ENCODE data around the gene MUC3A.
"Not testable (repeated sequence)": the region's sequence is repeated elsewhere in the genome, so short reads cannot be mapped to it uniquely, and the experiment has no call there.

The MUC3A gene

GRCh38 chr7:100923616-100924015, 25.7 kb upstream of the MUC3A start:
- not testable (repeated sequence) for H3K23ac ChIP-seq (ENCODE audit: low read depth, low read length, poor library complexity); H3K36me3 ChIP-seq (replicated peaks in 1 of 2; ENCODE audit: control insufficient read depth in 2 of 2, insufficient read depth in 2 of 2, low read length in 2 of 2)
- WGBS, 2 donors (ENCODE audit: extremely low coverage in 2 of 2, insufficient read length in 2 of 2, insufficient replicate concordance in 1 of 2), result no CpG with 5 or more reads among the region's 4 CpGs

GRCh38 chr7:100929808-100930174, 19.5 kb upstream of the MUC3A start:
- Histone ChIP-seq H3K4me2 (ENCODE audit: insufficient read depth, low read length, poor library complexity, severe bottlenecking) (no peak overlapping the region), H2BK12ac (ENCODE audit: low read length) (no peak overlapping the region), H4K8ac (ENCODE audit: low read depth, low read length) (no peak overlapping the region), H2BK120ac (ENCODE audit: low read depth, low read length) (no peak overlapping the region), H3K4me1 (ENCODE audit: control insufficient read depth in 2 of 2, insufficient read depth in 1 of 2, low read depth in 1 of 2, low read length in 2 of 2) (no peaks in the 10 kb centered on the region), H3K9ac (ENCODE audit: low read depth, low read length, poor library complexity) (no peak overlapping the region), H3K4ac (ENCODE audit: low read length) (no peak overlapping the region), H3K79me1 (ENCODE audit: low read depth, low read length) (no peaks in the 10 kb centered on the region), H2AK5ac (ENCODE audit: low read depth, low read length) (no peak overlapping the region), H3K27ac (replicated peaks; ENCODE audit: low read length) (no peak overlapping the region), H3K14ac (ENCODE audit: low read length) (no peak overlapping the region), H3K9me3 (replicated peaks in 1 of 2; ENCODE audit: control insufficient read depth in 2 of 2, insufficient read depth in 1 of 2, low read depth in 1 of 2, low read length in 2 of 2) (no peaks in the 10 kb centered on the region), H3K18ac (ENCODE audit: low read length) (no peak overlapping the region), H2AFZ (ENCODE audit: low read length) (no peak overlapping the region), H3K36me3 (replicated peaks in 1 of 2; ENCODE audit: control insufficient read depth in 2 of 2, insufficient read depth in 2 of 2, low read length in 2 of 2) (no peaks in the 10 kb centered on the region), H3K4me3 (ENCODE audit: low read length in 2 of 2) (no peak overlapping the region), H4K91ac (ENCODE audit: low read depth, low read length, poor library complexity) (no peak overlapping the region), H3K27me3 (ENCODE audit: control insufficient read depth in 3 of 3, insufficient read depth in 3 of 3, low read depth in 1 of 3, low read length in 3 of 3) (peaks cover 0 to 3% (median 0%) of the 10 kb centered on the region in 3 experiments), H3K23ac (ENCODE audit: low read depth, low read length, poor library complexity) (no peak overlapping the region), H2BK5ac (ENCODE audit: low read length) (no peak overlapping the region), H2BK15ac (ENCODE audit: low read length) (no peak overlapping the region)
- DNase-seq (ENCODE audit: low spot score), result no peak
- WGBS, 2 donors (ENCODE audit: extremely low coverage in 2 of 2, insufficient read length in 2 of 2, insufficient replicate concordance in 1 of 2), result no CpG with 5 or more reads among the region's 1 CpG

More at GRCh38 chr7:100923616-100924015, 25.7 kb upstream of the MUC3A start:
- not testable (repeated sequence) for H3K27me3 ChIP-seq (ENCODE audit: control insufficient read depth in 3 of 3, insufficient read depth in 3 of 3, low read depth in 1 of 3, low read length in 3 of 3); H2AK5ac ChIP-seq (ENCODE audit: low read depth, low read length); H3K9me3 ChIP-seq (replicated peaks in 1 of 2; ENCODE audit: control insufficient read depth in 2 of 2, insufficient read depth in 1 of 2, low read depth in 1 of 2, low read length in 2 of 2); H3K79me1 ChIP-seq (ENCODE audit: low read depth, low read length); H3K4me1 ChIP-seq (ENCODE audit: control insufficient read depth in 2 of 2, insufficient read depth in 1 of 2, low read depth in 1 of 2, low read length in 2 of 2); DNase-seq (ENCODE audit: low spot score); H3K9ac ChIP-seq (ENCODE audit: low read depth, low read length, poor library complexity); H3K27ac ChIP-seq (replicated peaks; ENCODE audit: low read length); H3K14ac ChIP-seq (ENCODE audit: low read length); H3K4ac ChIP-seq (ENCODE audit: low read length); H2BK12ac ChIP-seq (ENCODE audit: low read length); H2BK15ac ChIP-seq (ENCODE audit: low read length); H2BK120ac ChIP-seq (ENCODE audit: low read depth, low read length); H4K91ac ChIP-seq (ENCODE audit: low read depth, low read length, poor library complexity); H3K4me2 ChIP-seq (ENCODE audit: insufficient read depth, low read length, poor library complexity, severe bottlenecking); H3K18ac ChIP-seq (ENCODE audit: low read length); H3K4me3 ChIP-seq (ENCODE audit: low read length in 2 of 2); H4K8ac ChIP-seq (ENCODE audit: low read depth, low read length); H2BK5ac ChIP-seq (ENCODE audit: low read length); H2AFZ ChIP-seq (ENCODE audit: low read length)

- no peak overlapping the region for H3K4ac ChIP-seq (ENCODE audit: low read length)
- no peak overlapping the region for H3K9ac ChIP-seq (ENCODE audit: low read depth, low read length, poor library complexity)
- H3K14ac ChIP-seq (ENCODE audit: low read length), result no peak overlapping the region
- no peak overlapping the region for H2BK15ac ChIP-seq (ENCODE audit: low read length)
- H2AFZ ChIP-seq (ENCODE audit: low read length), result no peak overlapping the region
- H2BK12ac ChIP-seq (ENCODE audit: low read length), result no peak overlapping the region
- no peak overlapping the region for H2BK120ac ChIP-seq (ENCODE audit: low read depth, low read length)
- no peaks in the 10 kb centered on the region for H3K79me1 ChIP-seq (ENCODE audit: low read depth, low read length)
- H3K4me2 ChIP-seq (ENCODE audit: insufficient read depth, low read length, poor library complexity, severe bottlenecking), result no peak overlapping the region
- no peaks in the 10 kb centered on the region for H3K4me1 ChIP-seq (ENCODE audit: control insufficient read depth in 2 of 2, insufficient read depth in 1 of 2, low read depth in 1 of 2, low read length in 2 of 2)
- WGBS, 2 donors (ENCODE audit: extremely low coverage in 2 of 2, insufficient read length in 2 of 2, insufficient replicate concordance in 1 of 2), result no CpG with 5 or more reads among the region's 4 CpGs
- H4K91ac ChIP-seq (ENCODE audit: low read depth, low read length, poor library complexity), result no peak overlapping the region
- H3K27me3 ChIP-seq (ENCODE audit: control insufficient read depth in 3 of 3, insufficient read depth in 3 of 3, low read depth in 1 of 3, low read length in 3 of 3), result no peaks in the 10 kb centered on the region
- no peak overlapping the region for H3K4me3 ChIP-seq (ENCODE audit: low read length in 2 of 2)
- H2AK5ac ChIP-seq (ENCODE audit: low read depth, low read length), result no peak overlapping the region
- no peaks in the 10 kb centered on the region for H3K36me3 ChIP-seq (replicated peaks in 1 of 2; ENCODE audit: control insufficient read depth in 2 of 2, insufficient read depth in 2 of 2, low read length in 2 of 2)
- H3K18ac ChIP-seq (ENCODE audit: low read length), result no peak overlapping the region
- H3K27ac ChIP-seq (replicated peaks; ENCODE audit: low read length), result no peak overlapping the region
- H4K8ac ChIP-seq (ENCODE audit: low read depth, low read length), result no peak overlapping the region
- H3K9me3 ChIP-seq (replicated peaks in 1 of 2; ENCODE audit: control insufficient read depth in 2 of 2, insufficient read depth in 1 of 2, low read depth in 1 of 2, low read length in 2 of 2), result no peaks in the 10 kb centered on the region
- H3K23ac ChIP-seq (ENCODE audit: low read depth, low read length, poor library complexity), result no peak overlapping the region
- H2BK5ac ChIP-seq (ENCODE audit: low read length), result no peak overlapping the region
- DNase-seq (ENCODE audit: low spot score), result no peak
Measured at GRCh38 chr7:100933734-100934133, 15.6 kb upstream of the MUC3A start.

- H4K8ac ChIP-seq (ENCODE audit: low read depth, low read length); H3K4me1 ChIP-seq (ENCODE audit: control insufficient read depth in 2 of 2, insufficient read depth in 1 of 2, low read depth in 1 of 2, low read length in 2 of 2); H2AFZ ChIP-seq (ENCODE audit: low read length); H3K18ac ChIP-seq (ENCODE audit: low read length); H2BK5ac ChIP-seq (ENCODE audit: low read length); H3K9ac ChIP-seq (ENCODE audit: low read depth, low read length, poor library complexity); H3K14ac ChIP-seq (ENCODE audit: low read length); H3K4me3 ChIP-seq (ENCODE audit: low read length in 2 of 2); H2BK12ac ChIP-seq (ENCODE audit: low read length); H3K23ac ChIP-seq (ENCODE audit: low read depth, low read length, poor library complexity); H3K36me3 ChIP-seq (replicated peaks in 1 of 2; ENCODE audit: control insufficient read depth in 2 of 2, insufficient read depth in 2 of 2, low read length in 2 of 2); H2BK120ac ChIP-seq (ENCODE audit: low read depth, low read length); H3K27ac ChIP-seq (replicated peaks; ENCODE audit: low read length); H3K27me3 ChIP-seq (ENCODE audit: control insufficient read depth in 3 of 3, insufficient read depth in 3 of 3, low read depth in 1 of 3, low read length in 3 of 3); H3K79me1 ChIP-seq (ENCODE audit: low read depth, low read length); H2AK5ac ChIP-seq (ENCODE audit: low read depth, low read length); H3K9me3 ChIP-seq (replicated peaks in 1 of 2; ENCODE audit: control insufficient read depth in 2 of 2, insufficient read depth in 1 of 2, low read depth in 1 of 2, low read length in 2 of 2); H3K4ac ChIP-seq (ENCODE audit: low read length); H3K4me2 ChIP-seq (ENCODE audit: insufficient read depth, low read length, poor library complexity, severe bottlenecking); H4K91ac ChIP-seq (ENCODE audit: low read depth, low read length, poor library complexity); DNase-seq (ENCODE audit: low spot score); H2BK15ac ChIP-seq (ENCODE audit: low read length): not testable (repeated sequence)
- WGBS, 2 donors (ENCODE audit: extremely low coverage in 2 of 2, insufficient read length in 2 of 2, insufficient replicate concordance in 1 of 2), result no CpG with 5 or more reads among the region's 2 CpGs
Measured at GRCh38 chr7:100935381-100935780, 14.0 kb upstream of the MUC3A start.
